Aorta (tissue), 5 donors: ENCODE results near the gene PPA2. TPM values are rescaled to one million over a fixed set of nuclear protein-coding genes. Genes with fewer than 3 reads are reported as not detected.

Experiments used
- ATAC-seq: fragments of 200-7000 bp; cut with Tn5 transposase; one replicate; pipeline ENCODE4 v1.9.1; 2022; ENCODE audit warnings: moderate library complexity; ENCODE audit not compliant: low FRiP score
- DNase-seq, 2 donors: peaks; one replicate each; pipeline ENCODE4 v3.0.0-alpha.2; 2020
- H3K27ac ChIP-seq, 2 donors: one replicate each; pipeline ENCODE4 v1.5.1; 2013; ENCODE audit warnings: low read length in 2 of 2, mild to moderate bottlenecking in 2 of 2, moderate library complexity in 2 of 2, control low read depth in 1 of 2, inconsistent platforms in 1 of 2, low read depth in 1 of 2
- H3K27me3 ChIP-seq, 2 donors: one replicate each; pipeline ENCODE4 v1.6.1; 2013; ENCODE audit warnings: control low read depth in 1 of 2, low read length in 1 of 2, mild to moderate bottlenecking in 1 of 2, moderate library complexity in 1 of 2; ENCODE audit not compliant: insufficient read depth in 2 of 2, control insufficient read depth in 1 of 2
- H3K36me3 ChIP-seq, 2 donors: one replicate each; pipeline ENCODE4 v1.6.1; 2013; ENCODE audit warnings: control low read depth in 1 of 2, low read length in 1 of 2, mild to moderate bottlenecking in 1 of 2; ENCODE audit not compliant: insufficient read depth in 2 of 2, control insufficient read depth in 1 of 2
- H3K4me1 ChIP-seq, 2 donors: one replicate each; pipeline ENCODE4 v1.6.1; 2013; ENCODE audit warnings: low read length in 2 of 2, control low read depth in 1 of 2, mild to moderate bottlenecking in 1 of 2, moderate library complexity in 1 of 2; ENCODE audit not compliant: insufficient read depth in 2 of 2, control insufficient read depth in 1 of 2
- H3K4me3 ChIP-seq, 2 donors: one replicate each; pipeline ENCODE4 v1.5.1; 2013; ENCODE audit warnings: low read length in 2 of 2, control low read depth in 1 of 2, mild to moderate bottlenecking in 1 of 2
- H3K9me3 ChIP-seq: one replicate; pipeline ENCODE4 v1.6.1; 2013; ENCODE audit warnings: mild to moderate bottlenecking, low read length; ENCODE audit not compliant: control insufficient read depth
- WGBS, 2 donors: extraction: QIAGEN DNeasy Blood & Tissue Kit; methylation state at CpG; one replicate each; pipeline ENCODE4 v1.1.7; 2013; 5-methylcytosine and 5-hydroxymethylcytosine counted together
- intact Hi-C, 2 donors: fragments of 100-400 bp; cut with DNase I; formaldehyde crosslinking; loops; one replicate each; pipeline versions ENCODE4 v1.14.2 to v1.15.0; 2022
- polyA plus RNA-seq, 2 donors: library from polyadenylated mRNA; stranded (reverse); fragments of 200-250 nt; gene quantifications; one replicate each; pipeline ENCODE4 v1.2.3, GENCODE V29; 2013
- total RNA-seq, 2 donors: library from RNA; stranded (reverse); fragmentation: NEBNext Ultra II Directional; extraction: Animal tissue kit (Norgen Biotek cat#: 25700); gene quantifications; one replicate each; pipeline ENCODE4 v1.2.1, GENCODE V29; 2021
- donor health status: healthy with polysubstance abuse.
- donor health status: Bipolar disorder and iron deficiency.
- donor health status: DM: no; HTN: no; CAD: no.
- donor health status: DM: no; HTN: no; CAD: no.
- donor health status: DM: yes; HTN: yes; CAD: no.

The PPA2 gene
- total and polyA plus RNA-seq, 4 donors, result 52.3 to 68.9 (median 63.8) TPM

GRCh38 chr4:105453550-105454205, 20.2 kb downstream of the PPA2 start:
- Histone ChIP-seq H3K4me3 (no peak overlapping the region), H3K36me3 (no peaks in the 10 kb centered on the region), H3K27me3 (no peaks in the 10 kb centered on the region), H3K4me1 (no peaks in the 10 kb centered on the region), H3K27ac (no peak overlapping the region), H3K9me3 (no peaks in the 10 kb centered on the region)
- no peak for DNase-seq
- WGBS, 2 donors, result 79 to 85% methylated on average over 4 of the region's 4 CpGs
- no peak for ATAC-seq
- intact Hi-C loops, result no loop called here

GRCh38 chr4:105451346-105451745, 22.5 kb downstream of the PPA2 start:
- DNase-seq, result no peak
- Histone ChIP-seq H3K27me3 (no peaks in the 10 kb centered on the region), H3K9me3 (no peaks in the 10 kb centered on the region), H3K4me3 (no peak overlapping the region), H3K27ac (no peak overlapping the region), H3K36me3 (no peaks in the 10 kb centered on the region), H3K4me1 (no peaks in the 10 kb centered on the region)
- ATAC-seq, result no peak
- intact Hi-C loops, result no loop called here
- WGBS, 2 donors, result 90 to 96% methylated on average over 2 of the region's 2 CpGs

- Histone ChIP-seq H3K36me3 (peaks cover 0 to 2% of the 10 kb centered on the region in 2 donors), H3K9me3 (no peaks in the 10 kb centered on the region), H3K27me3 (no peaks in the 10 kb centered on the region), H3K4me3 (no peak overlapping the region), H3K4me1 (no peaks in the 10 kb centered on the region), H3K27ac (no peak overlapping the region)
- DNase-seq (no peak), ATAC-seq (no peak)
- intact Hi-C loops, result no loop called here
Measured at GRCh38 chr4:105440890-105441289, 33.0 kb downstream of the PPA2 start.

- Histone ChIP-seq H3K27ac (no peak overlapping the region), H3K4me3 (no peak overlapping the region), H3K9me3 (no peaks in the 10 kb centered on the region), H3K36me3 (no peaks in the 10 kb centered on the region), H3K4me1 (no peaks in the 10 kb centered on the region), H3K27me3 (no peaks in the 10 kb centered on the region)
- intact Hi-C loops, result no loop called here
- DNase-seq, result no peak
- no peak for ATAC-seq
- WGBS, 2 donors, result 76 to 79% methylated on average over 6 of the region's 6 CpGs
Measured at GRCh38 chr4:105437637-105438036, 36.2 kb downstream of the PPA2 start.

GRCh38 chr4:105436414-105436813, 37.4 kb downstream of the PPA2 start:
- no peaks in the 10 kb centered on the region for H3K9me3 ChIP-seq
- no peaks in the 10 kb centered on the region for H3K36me3 ChIP-seq
- H3K4me3 ChIP-seq, result no peak overlapping the region
- DNase-seq (no peak), ATAC-seq (no peak)
- H3K27ac ChIP-seq, result no peak overlapping the region
- no peaks in the 10 kb centered on the region for H3K4me1 ChIP-seq
- H3K27me3 ChIP-seq, result no peaks in the 10 kb centered on the region
- intact Hi-C loops, result no loop called here

- Histone ChIP-seq H3K4me3 (no peak overlapping the region), H3K36me3 (no peaks in the 10 kb centered on the region), H3K27me3 (no peaks in the 10 kb centered on the region), H3K27ac (no peak overlapping the region), H3K9me3 (no peaks in the 10 kb centered on the region), H3K4me1 (no peaks in the 10 kb centered on the region)
- DNase-seq (no peak), ATAC-seq (no peak)
- WGBS, 2 donors, result 99% methylated on average over 3 of the region's 3 CpGs
- intact Hi-C loops, result no loop called here
Measured at GRCh38 chr4:105434940-105435339, 38.9 kb downstream of the PPA2 start.

- Histone ChIP-seq H3K36me3 (no peaks in the 10 kb centered on the region), H3K27me3 (no peaks in the 10 kb centered on the region), H3K27ac (no peak overlapping the region), H3K9me3 (no peaks in the 10 kb centered on the region), H3K4me3 (no peak overlapping the region), H3K4me1 (no peaks in the 10 kb centered on the region)
- ATAC-seq (no peak), DNase-seq (no peak)
- 75 to 76% methylated on average over 3 of the region's 3 CpGs for WGBS, 2 donors
- intact Hi-C loops, result no loop called here
Measured at GRCh38 chr4:105433421-105433820, 40.4 kb downstream of the PPA2 start.

GRCh38 chr4:105432438-105432837, 41.4 kb downstream of the PPA2 start:
- Histone ChIP-seq H3K4me1 (no peaks in the 10 kb centered on the region), H3K36me3 (no peaks in the 10 kb centered on the region), H3K27me3 (no peaks in the 10 kb centered on the region), H3K4me3 (no peak overlapping the region), H3K27ac (no peak overlapping the region), H3K9me3 (no peaks in the 10 kb centered on the region)
- 98 to 99% methylated on average over 4 of the region's 4 CpGs for WGBS, 2 donors
- intact Hi-C loops, result no loop called here
- no peak for ATAC-seq
- DNase-seq, result no peak

GRCh38 chr4:105430811-105431210, 43.1 kb downstream of the PPA2 start:
- Histone ChIP-seq H3K36me3 (no peaks in the 10 kb centered on the region), H3K27ac (no peak overlapping the region), H3K4me1 (no peaks in the 10 kb centered on the region), H3K27me3 (no peaks in the 10 kb centered on the region), H3K4me3 (no peak overlapping the region), H3K9me3 (no peaks in the 10 kb centered on the region)
- WGBS, 2 donors, result 0 to 52% methylated on average over 1 of the region's 1 CpG
- ATAC-seq (no peak), DNase-seq (no peak)
- intact Hi-C loops, result no loop called here
